OCI-LY3 (cell line): Measurements from ENCODE around the gene CCM2L.

Source experiments
- H2AFZ ChIP-seq: fragments of 200-600, 300-600 bp; shearing (Covaris generic); 2 replicates; pipeline ENCODE4 v1.6.0; 2014; ENCODE audit warnings: antibody characterized with exemption, low read depth, low read length
- H3K27ac ChIP-seq: fragments of 200-600, 300-600 bp; sonication (generic); 2 replicates; pipeline ENCODE4 v1.5.1; 2014; ENCODE audit warnings: mild to moderate bottlenecking, low read length, moderate library complexity, mixed read lengths
- H3K27me3 ChIP-seq: fragments of 200-600, 300-600 bp; sonication (generic); 2 replicates; pipeline ENCODE4 v1.6.1; 2014; ENCODE audit warnings: low read depth, low read length, mixed read lengths
- H3K36me3 ChIP-seq: fragments of 200-600, 300-600 bp; sonication (generic); replicated peaks from 2 replicates; pipeline ENCODE3; 2014; ENCODE audit warnings: low read depth, low read length, mixed read lengths
- H3K4me1 ChIP-seq: fragments of 300-600, 200-600 bp; sonication (generic); 2 replicates; pipeline ENCODE4 v1.6.1; 2014; ENCODE audit warnings: low read length, mixed read lengths
- H3K4me2 ChIP-seq: fragments of 200-600, 300-600 bp; sonication (generic); 2 replicates; pipeline ENCODE4 v1.6.1; 2014; ENCODE audit warnings: low read length, mixed read lengths
- H3K4me3 ChIP-seq: fragments of 300-600, 200-600 bp; sonication (generic); 2 replicates; pipeline ENCODE4 v1.5.1; 2014; ENCODE audit warnings: antibody characterized with exemption, mild to moderate bottlenecking, low read length, moderate library complexity
- H3K79me2 ChIP-seq: fragments of 300-600, 200-600 bp; shearing (Covaris generic); 2 replicates; pipeline ENCODE4 v1.6.1; 2014; ENCODE audit warnings: mild to moderate bottlenecking, low read length, mixed read lengths
- H3K9ac ChIP-seq: fragments of 300-600, 200-600 bp; shearing (Covaris generic); 2 replicates; pipeline ENCODE4 v1.6.0; 2014; ENCODE audit warnings: mild to moderate bottlenecking, low read length, moderate library complexity
- H3K9me3 ChIP-seq: fragments of 200-600, 300-600 bp; shearing (Covaris generic); 2 replicates; pipeline ENCODE4 v1.6.1; 2014; ENCODE audit warnings: low read length, mixed read lengths; ENCODE audit not compliant: insufficient read depth
- H4K20me1 ChIP-seq: fragments of 200-600, 300-600 bp; sonication (generic); 2 replicates; pipeline ENCODE4 v1.6.1; 2016; ENCODE audit warnings: low read length, mixed read lengths; ENCODE audit not compliant: insufficient read depth
- EZH2phosphoT487 ChIP-seq: fragments of 200-600 bp; shearing (Covaris generic); IDR thresholded peaks from 2 replicates; pipeline ENCODE4 v1.6.1; 2018; ENCODE audit warnings: antibody characterized with exemption, mixed run types, low read depth
- TF ChIP-seq, protein P1 (sequence below): fragments of 200-600, 300-600 bp; sonication (generic); IDR thresholded peaks from 2 replicates; pipeline ENCODE4 v1.5.1; 2014; ENCODE audit warnings: antibody characterized with exemption, low read length, low read depth

Gene CCM2L

GRCh38 chr20:32009564-32009963 lies 674 bp upstream of the CCM2L start:
- no peaks in the 10 kb centered on the region for H4K20me1 ChIP-seq
- H3K27ac ChIP-seq = no peak overlapping the region
- TF ChIP-seq EZH2phosphoT487 = no peak
- TF ChIP-seq, protein P1, sequence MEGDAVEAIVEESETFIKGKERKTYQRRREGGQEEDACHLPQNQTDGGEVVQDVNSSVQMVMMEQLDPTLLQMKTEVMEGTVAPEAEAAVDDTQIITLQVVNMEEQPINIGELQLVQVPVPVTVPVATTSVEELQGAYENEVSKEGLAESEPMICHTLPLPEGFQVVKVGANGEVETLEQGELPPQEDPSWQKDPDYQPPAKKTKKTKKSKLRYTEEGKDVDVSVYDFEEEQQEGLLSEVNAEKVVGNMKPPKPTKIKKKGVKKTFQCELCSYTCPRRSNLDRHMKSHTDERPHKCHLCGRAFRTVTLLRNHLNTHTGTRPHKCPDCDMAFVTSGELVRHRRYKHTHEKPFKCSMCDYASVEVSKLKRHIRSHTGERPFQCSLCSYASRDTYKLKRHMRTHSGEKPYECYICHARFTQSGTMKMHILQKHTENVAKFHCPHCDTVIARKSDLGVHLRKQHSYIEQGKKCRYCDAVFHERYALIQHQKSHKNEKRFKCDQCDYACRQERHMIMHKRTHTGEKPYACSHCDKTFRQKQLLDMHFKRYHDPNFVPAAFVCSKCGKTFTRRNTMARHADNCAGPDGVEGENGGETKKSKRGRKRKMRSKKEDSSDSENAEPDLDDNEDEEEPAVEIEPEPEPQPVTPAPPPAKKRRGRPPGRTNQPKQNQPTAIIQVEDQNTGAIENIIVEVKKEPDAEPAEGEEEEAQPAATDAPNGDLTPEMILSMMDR = no peak
- no peaks in the 10 kb centered on the region for H3K4me1 ChIP-seq
- no peak overlapping the region for H2AFZ ChIP-seq
- H3K9ac ChIP-seq = no peak overlapping the region
- no peaks in the 10 kb centered on the region for H3K9me3 ChIP-seq
- H3K79me2 ChIP-seq = no peaks in the 10 kb centered on the region
- no peak overlapping the region for H3K4me2 ChIP-seq
- H3K4me3 ChIP-seq = no peak overlapping the region
- peaks cover 41% of the 10 kb centered on the region for H3K27me3 ChIP-seq
- no peaks in the 10 kb centered on the region for H3K36me3 ChIP-seq

- no peak overlapping the region for H3K4me2 ChIP-seq
- H3K9ac ChIP-seq = no peak overlapping the region
- H3K36me3 ChIP-seq = no peaks in the 10 kb centered on the region
- peaks cover 49% of the 10 kb centered on the region for H3K27me3 ChIP-seq
- no peaks in the 10 kb centered on the region for H3K9me3 ChIP-seq
- no peaks in the 10 kb centered on the region for H3K79me2 ChIP-seq
- no peaks in the 10 kb centered on the region for H3K4me1 ChIP-seq
- H3K4me3 ChIP-seq = no peak overlapping the region
- no peak for TF ChIP-seq EZH2phosphoT487
- TF ChIP-seq, protein P1 = no peak
- H4K20me1 ChIP-seq = no peaks in the 10 kb centered on the region
- no peak overlapping the region for H2AFZ ChIP-seq
- H3K27ac ChIP-seq = no peak overlapping the region
Measured at GRCh38 chr20:32010666-32011065, 428 bp downstream of the CCM2L start.

DNA sequence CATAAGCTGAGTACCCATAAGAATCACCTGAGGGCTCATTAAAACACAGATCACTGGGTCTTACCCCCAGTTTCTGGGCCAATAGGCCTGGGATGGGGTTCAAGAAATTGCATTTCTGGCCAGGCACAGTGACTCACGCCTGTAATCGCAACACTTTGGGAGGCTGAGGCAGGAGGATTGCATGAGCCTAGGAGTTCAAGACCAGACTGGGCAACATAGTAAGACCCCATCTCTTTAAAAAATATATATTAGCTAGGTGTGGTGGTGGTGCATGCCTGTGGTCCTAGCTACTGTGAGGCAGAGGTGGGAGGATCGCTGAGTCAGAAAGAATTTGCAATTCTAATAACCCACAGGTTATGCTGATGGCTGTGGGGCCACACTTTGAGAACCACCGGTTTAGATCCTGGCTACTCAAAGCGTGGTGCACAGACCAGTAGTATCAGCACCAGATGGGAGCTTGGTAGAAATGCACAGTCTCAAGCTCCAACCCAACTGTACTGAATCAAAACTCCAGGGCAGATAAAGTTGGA lies 2.0 kb downstream of the CCM2L start:
- H3K9me3 ChIP-seq = no peaks in the 10 kb centered on the region
- no peaks in the 10 kb centered on the region for H3K4me1 ChIP-seq
- no peaks in the 10 kb centered on the region for H3K36me3 ChIP-seq
- H2AFZ ChIP-seq = no peak overlapping the region
- H3K79me2 ChIP-seq = no peaks in the 10 kb centered on the region
- no peak overlapping the region for H3K4me2 ChIP-seq
- no peak overlapping the region for H3K27ac ChIP-seq
- H3K9ac ChIP-seq = no peak overlapping the region
- H4K20me1 ChIP-seq = no peaks in the 10 kb centered on the region
- H3K27me3 ChIP-seq = peaks cover 48% of the 10 kb centered on the region
- no peak overlapping the region for H3K4me3 ChIP-seq
- no peak for TF ChIP-seq EZH2phosphoT487
- TF ChIP-seq, protein P1 = no peak

- no peaks in the 10 kb centered on the region for H3K4me1 ChIP-seq
- peaks cover 44% of the 10 kb centered on the region for H3K27me3 ChIP-seq
- H3K9me3 ChIP-seq = no peaks in the 10 kb centered on the region
- H3K4me2 ChIP-seq = no peak overlapping the region
- no peak for TF ChIP-seq EZH2phosphoT487
- TF ChIP-seq, protein P1 = no peak
- no peaks in the 10 kb centered on the region for H3K79me2 ChIP-seq
- H3K36me3 ChIP-seq = no peaks in the 10 kb centered on the region
- H3K4me3 ChIP-seq = no peak overlapping the region
- no peak overlapping the region for H3K27ac ChIP-seq
- no peak overlapping the region for H3K9ac ChIP-seq
- no peak overlapping the region for H2AFZ ChIP-seq
- no peaks in the 10 kb centered on the region for H4K20me1 ChIP-seq
Measured at GRCh38 chr20:32013326-32013725, 3.1 kb downstream of the CCM2L start.
